ENCODE results near the gene MARCKSL1. TPM values are rescaled to one million over a fixed set of nuclear protein-coding genes. Genes with fewer than 3 reads are reported as not detected.

MARCKSL1 gene
- total RNA-seq, 1 donor from 2014 or later: 465 TPM

- H3K27ac Mint-ChIP-seq: peak overlapping the region; percentile 70
- TF ChIP-seq CTCF (conservative IDR thresholded peaks at IDR 0.05): no peak
- H3K4me3 Mint-ChIP-seq: peak overlapping the region; percentile 90
- H3K9me3 Mint-ChIP-seq: no peaks in the 10 kb centered on the region
- DNase-seq (ENCODE audit: extremely low spot score, unreplicated experiment): peak; percentile 96
- H3K27me3 Mint-ChIP-seq: no peaks in the 10 kb centered on the region
- H3K4me1 Mint-ChIP-seq (ENCODE audit: unreplicated experiment): peaks cover 11% of the 10 kb centered on the region
- peaks cover 4% of the 10 kb centered on the region for H3K36me3 Mint-ChIP-seq
Observed at GRCh38 chr1:32351399-32352238, 15.6 kb upstream of the MARCKSL1 start.

DNA sequence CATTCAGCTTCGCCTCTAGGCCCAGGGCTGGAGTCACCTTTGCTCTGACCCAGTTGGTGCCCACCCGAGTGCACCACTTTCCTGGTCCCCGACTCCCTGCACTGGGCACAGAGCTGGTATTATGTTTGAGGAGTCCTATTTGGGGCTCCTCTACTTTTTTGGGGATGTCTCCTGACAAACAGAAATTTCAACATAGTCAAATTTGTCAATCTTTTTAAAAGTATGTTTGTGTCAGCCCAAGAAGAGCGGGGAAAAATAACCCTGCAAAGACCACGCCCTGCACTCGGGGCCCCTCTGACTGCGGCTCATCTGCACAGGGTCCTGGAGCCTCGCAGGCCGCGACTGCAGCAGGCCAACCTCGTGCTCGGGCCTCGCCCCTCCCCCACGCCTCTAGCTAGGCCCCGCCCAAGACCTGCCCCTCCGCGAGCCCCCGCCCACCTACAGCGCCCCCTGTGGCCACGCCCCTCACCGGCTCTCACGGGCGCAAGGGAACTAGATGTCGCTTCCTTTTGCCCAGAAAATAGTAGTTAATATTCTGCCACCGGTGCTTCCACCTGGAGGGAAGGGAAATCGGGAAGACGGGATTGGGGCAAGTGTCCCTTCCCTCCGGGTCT is 14.9 kb upstream of the MARCKSL1 start:
- peak overlapping the region; percentile 90 for H3K4me3 Mint-ChIP-seq
- peak overlapping the region; percentile 70 for H3K27ac Mint-ChIP-seq
- peak; percentile 87 for DNase-seq (ENCODE audit: extremely low spot score, unreplicated experiment)
- no peaks in the 10 kb centered on the region for H3K9me3 Mint-ChIP-seq
- peak; percentile 73 for TF ChIP-seq CTCF (conservative IDR thresholded peaks at IDR 0.05)
- peaks cover 14% of the 10 kb centered on the region for H3K4me1 Mint-ChIP-seq (ENCODE audit: unreplicated experiment)
- no peaks in the 10 kb centered on the region for H3K27me3 Mint-ChIP-seq
- H3K36me3 Mint-ChIP-seq: peaks cover 4% of the 10 kb centered on the region

DNA sequence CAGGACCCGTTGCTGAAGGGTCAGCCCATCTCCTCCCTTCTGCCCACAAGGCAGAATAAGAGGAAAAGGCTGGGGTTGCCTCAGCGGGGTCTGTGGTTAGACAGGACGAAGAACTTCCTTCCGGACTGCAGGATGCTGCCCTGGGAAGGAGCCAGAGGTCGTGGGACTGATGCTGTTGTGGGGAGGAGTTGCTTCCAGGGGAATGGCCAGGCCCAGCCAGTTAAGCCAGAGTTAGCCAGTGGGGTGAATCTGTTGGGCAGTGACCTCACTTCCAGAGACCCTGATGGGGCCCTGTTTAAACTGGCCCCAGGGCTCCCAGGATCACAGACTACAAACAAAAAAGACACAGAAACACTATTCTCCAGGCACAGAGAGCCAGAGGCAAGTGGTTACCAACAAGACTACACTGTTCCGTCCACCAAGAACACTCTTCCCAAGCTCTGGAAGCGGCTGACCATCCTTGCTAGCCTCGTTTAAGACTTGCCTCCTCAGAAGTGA is 13.2 kb upstream of the MARCKSL1 start:
- no peaks in the 10 kb centered on the region for H3K27me3 Mint-ChIP-seq
- TF ChIP-seq CTCF (conservative IDR thresholded peaks at IDR 0.05): no peak
- no peak for DNase-seq (ENCODE audit: extremely low spot score, unreplicated experiment)
- H3K27ac Mint-ChIP-seq: peak overlapping the region; percentile 30
- H3K4me3 Mint-ChIP-seq: peak overlapping the region; percentile 39
- no peaks in the 10 kb centered on the region for H3K36me3 Mint-ChIP-seq
- no peaks in the 10 kb centered on the region for H3K9me3 Mint-ChIP-seq
- peaks cover 19% of the 10 kb centered on the region for H3K4me1 Mint-ChIP-seq (ENCODE audit: unreplicated experiment)

DNA sequence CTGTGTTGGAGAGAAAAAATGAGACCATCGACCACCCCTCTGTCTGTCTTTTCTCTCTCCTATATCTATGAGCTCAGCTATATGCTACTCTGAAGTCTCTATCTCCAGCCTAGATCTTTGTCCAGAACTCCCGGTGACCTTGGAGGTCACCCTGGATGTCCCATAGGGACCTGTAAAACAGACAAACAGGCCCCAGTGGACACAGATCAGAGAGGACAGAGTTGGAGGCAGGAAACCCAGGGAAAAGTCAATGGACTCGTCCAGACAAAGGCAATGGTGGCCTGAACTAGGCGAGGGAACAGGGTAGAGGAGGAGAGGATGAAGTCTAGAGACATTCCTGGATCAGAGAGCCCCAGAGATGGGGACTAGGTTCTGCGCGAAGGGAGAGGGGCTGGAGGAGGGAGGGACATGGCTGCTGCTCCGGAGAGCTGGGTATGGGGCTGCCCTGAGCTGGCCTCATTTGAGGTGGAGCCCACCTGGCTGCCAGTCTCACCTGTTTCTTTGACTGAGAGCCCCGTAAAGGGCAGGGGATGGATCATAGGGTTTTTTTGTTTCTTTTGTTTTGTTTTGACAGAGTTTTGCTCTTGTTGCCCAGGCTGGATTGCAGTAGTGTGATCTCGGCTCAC is 10.6 kb upstream of the MARCKSL1 start:
- Mint-ChIP-seq H3K4me3 (no peak overlapping the region), H3K9me3 (no peaks in the 10 kb centered on the region), H3K36me3 (no peaks in the 10 kb centered on the region), H3K4me1 (ENCODE audit: unreplicated experiment) (peaks cover 11% of the 10 kb centered on the region), H3K27ac (peak overlapping the region; percentile 10), H3K27me3 (no peaks in the 10 kb centered on the region)
- no peak for TF ChIP-seq CTCF (conservative IDR thresholded peaks at IDR 0.05)
- DNase-seq (ENCODE audit: extremely low spot score, unreplicated experiment): no peak

GRCh38 chr1:32345289-32345827 is 9.3 kb upstream of the MARCKSL1 start:
- no peak for DNase-seq (ENCODE audit: extremely low spot score, unreplicated experiment)
- no peaks in the 10 kb centered on the region for H3K36me3 Mint-ChIP-seq
- peak overlapping the region; percentile 6 for H3K4me3 Mint-ChIP-seq
- TF ChIP-seq CTCF (conservative IDR thresholded peaks at IDR 0.05): no peak
- no peak overlapping the region for H3K27ac Mint-ChIP-seq
- H3K27me3 Mint-ChIP-seq: no peaks in the 10 kb centered on the region
- no peaks in the 10 kb centered on the region for H3K9me3 Mint-ChIP-seq
- peaks cover 11% of the 10 kb centered on the region for H3K4me1 Mint-ChIP-seq (ENCODE audit: unreplicated experiment)

Data from type B pancreatic cell (in vitro differentiated cells).